ENCODE data around the gene GTF2H4.

Gene GTF2H4

GRCh38 chr6:30882759-30883684, 25.0 kb upstream of the GTF2H4 start:
- peak; percentile 26 for DNase-seq

- peak; percentile 59 for DNase-seq
Observed at GRCh38 chr6:30883685-30884520, 24.1 kb upstream of the GTF2H4 start, which contains the start of gene DDR1. TSS of gene DDR1 (plus strand) at chr6:30884519. CDS start at chr6:30888730, 4,211 bp downstream.

- peak; percentile 46 for DNase-seq
Observed at GRCh38 chr6:30884521-30885480, 23.2 kb upstream of the GTF2H4 start.

GRCh38 chr6:30885481-30885998, 22.5 kb upstream of the GTF2H4 start:
- peak; percentile 24 for DNase-seq

GRCh38 chr6:30885999-30886896, 21.8 kb upstream of the GTF2H4 start:
- peak; percentile 39 for DNase-seq

- no peak for DNase-seq
Observed at GRCh38 chr6:30886897-30887255, 21.1 kb upstream of the GTF2H4 start.

- DNase-seq: no peak
Observed at GRCh38 chr6:30887901-30888815, 19.8 kb upstream of the GTF2H4 start.

GRCh38 chr6:30888816-30889495, 19.1 kb upstream of the GTF2H4 start:
- no peak for DNase-seq

- DNase-seq: no peak
Observed at GRCh38 chr6:30889496-30889885, 18.5 kb upstream of the GTF2H4 start.

- DNase-seq: no peak
Observed at GRCh38 chr6:30889921-30890645, 17.9 kb upstream of the GTF2H4 start.

- DNase-seq: no peak
Observed at GRCh38 chr6:30890646-30891449, 17.2 kb upstream of the GTF2H4 start.

GRCh38 chr6:30891450-30891723, 16.6 kb upstream of the GTF2H4 start:
- no peak for DNase-seq

GRCh38 chr6:30891816-30892538, 16.0 kb upstream of the GTF2H4 start:
- no peak for DNase-seq

- DNase-seq: no peak
Observed at GRCh38 chr6:30893001-30893591, 14.9 kb upstream of the GTF2H4 start.

- no peak for DNase-seq
Observed at GRCh38 chr6:30893666-30894065, 14.3 kb upstream of the GTF2H4 start.

- DNase-seq: no peak
Observed at GRCh38 chr6:30894381-30894780, 13.6 kb upstream of the GTF2H4 start.

- no peak for DNase-seq
Observed at GRCh38 chr6:30894935-30895334, 13.1 kb upstream of the GTF2H4 start.
